Activated CD8-positive, alpha-beta T cell treated with anti-CD3 and anti-CD28 coated beads, Interleukin-2, amount 10 ng/mL, durations not matched to agents 7 days and 5 days (primary cell): ENCODE data around the gene ACVR1. TPM values are rescaled to one million over a fixed set of nuclear protein-coding genes. Genes with fewer than 3 reads are reported as not detected.

Experiments
- ATAC-seq: fragments of 150-1000 bp; cut with Tn5 transposase; one replicate; pipeline ENCODE4 v1.10.0; 2021; ENCODE audit warnings: moderate library complexity
- CTCF ChIA-PET: fragments of 350-600 bp; sonication (Branson Sonifier 250); formaldehyde crosslinking; loops from one replicate; lab custom pipeline; 2021; ENCODE audit warnings: antibody characterized with exemption; lab: Charles Lee
- POLR2A ChIA-PET: fragments of 350-600 bp; sonication (Branson Sonifier 250); formaldehyde crosslinking; loops from one replicate; lab custom pipeline; 2021; ENCODE audit warnings: antibody characterized with exemption; lab: Charles Lee
- DNase-seq: peaks from one replicate; pipeline ENCODE4 v3.0.0-alpha.2; 2020
- H3K27ac Mint-ChIP-seq: one replicate; pipeline ENCODE4 v1.8.0; 2021; ENCODE audit warnings: mild to moderate bottlenecking, mixed read lengths
- H3K27me3 Mint-ChIP-seq: one replicate; pipeline ENCODE4 v1.8.0; 2021; ENCODE audit warnings: low read depth, mixed read lengths
- H3K36me3 Mint-ChIP-seq: one replicate; pipeline ENCODE4 v1.8.0; 2021; ENCODE audit warnings: low read depth, mixed read lengths
- H3K4me1 Mint-ChIP-seq: one replicate; pipeline ENCODE4 v1.8.0; 2021; ENCODE audit warnings: low read depth, mixed read lengths
- H3K4me3 Mint-ChIP-seq: one replicate; pipeline ENCODE4 v1.8.0; 2021; ENCODE audit warnings: mild to moderate bottlenecking, mixed read lengths
- H3K9me3 Mint-ChIP-seq: one replicate; pipeline ENCODE4 v1.8.0; 2022; ENCODE audit warnings: mixed read lengths; ENCODE audit not compliant: insufficient read depth
- total RNA-seq, 2 experiments: library from RNA; stranded (reverse); gene quantifications; one replicate each; pipeline ENCODE4 v1.2.3, GENCODE V29; 2021

ACVR1 gene
- total RNA-seq, 2 experiments from 2014 or later = 10.7 to 13.6 TPM

- ChIA-PET POLR2A (no interaction called here), CTCF (interaction anchor here (0.9 to 1.2 kb wide), 2 partner anchors 58 to 294 kb away, joined by 3 read pairs; no protein-coding TSS in a partner anchor)
- H3K27ac Mint-ChIP-seq = no peak overlapping the region
- no peaks in the 10 kb centered on the region for H3K9me3 Mint-ChIP-seq
- no peak overlapping the region for H3K4me3 Mint-ChIP-seq
- ATAC-seq = no peak
- DNase-seq = no peak
- H3K4me1 Mint-ChIP-seq = peaks cover 33% of the 10 kb centered on the region
- H3K36me3 Mint-ChIP-seq = no peaks in the 10 kb centered on the region
- no peaks in the 10 kb centered on the region for H3K27me3 Mint-ChIP-seq
Observed at GRCh38 chr2:157786663-157787363, 89.3 kb downstream of the ACVR1 start.

- no peak for DNase-seq
- H3K36me3 Mint-ChIP-seq = no peaks in the 10 kb centered on the region
- no peak overlapping the region for H3K27ac Mint-ChIP-seq
- POLR2A ChIA-PET = no interaction called here
- H3K9me3 Mint-ChIP-seq = no peaks in the 10 kb centered on the region
- peaks cover 36% of the 10 kb centered on the region for H3K4me1 Mint-ChIP-seq
- H3K4me3 Mint-ChIP-seq = no peak overlapping the region
- CTCF ChIA-PET = interaction anchor here (0.9 kb wide), 1 partner anchor 58 kb away, joined by 3 read pairs; no protein-coding TSS in a partner anchor
- H3K27me3 Mint-ChIP-seq = no peaks in the 10 kb centered on the region
- no peak for ATAC-seq
Observed at GRCh38 chr2:157785866-157786662, 90.1 kb downstream of the ACVR1 start.

- H3K4me3 Mint-ChIP-seq = no peak overlapping the region
- ChIA-PET POLR2A (no interaction called here), CTCF (interaction anchor here (1.7 kb wide), 1 partner anchor 223 kb away, joined by 7 read pairs; no protein-coding TSS in a partner anchor)
Observed at GRCh38 chr2:157785200-157785599, 90.9 kb downstream of the ACVR1 start.

GRCh38 chr2:157784823-157785175, 91.3 kb downstream of the ACVR1 start:
- H3K4me1 Mint-ChIP-seq = peaks cover 32% of the 10 kb centered on the region
- H3K27ac Mint-ChIP-seq = no peak overlapping the region
- no peaks in the 10 kb centered on the region for H3K36me3 Mint-ChIP-seq
- no peaks in the 10 kb centered on the region for H3K9me3 Mint-ChIP-seq
- ATAC-seq (no peak), DNase-seq (no peak)
- H3K27me3 Mint-ChIP-seq = no peaks in the 10 kb centered on the region
- no peak overlapping the region for H3K4me3 Mint-ChIP-seq
- CTCF ChIA-PET = interaction anchor here (1.7 kb wide), 1 partner anchor 223 kb away, joined by 7 read pairs; no protein-coding TSS in a partner anchor
- POLR2A ChIA-PET = no interaction called here

More at GRCh38 chr2:157785200-157785599, 90.9 kb downstream of the ACVR1 start:
- DNase-seq = no peak
- Mint-ChIP-seq H3K9me3 (no peaks in the 10 kb centered on the region), H3K27ac (no peak overlapping the region), H3K36me3 (no peaks in the 10 kb centered on the region), H3K27me3 (no peaks in the 10 kb centered on the region), H3K4me1 (peaks cover 36% of the 10 kb centered on the region)
- ATAC-seq = no peak

- H3K36me3 Mint-ChIP-seq = no peaks in the 10 kb centered on the region
- ATAC-seq = peak; percentile 23
- no peak overlapping the region for H3K4me3 Mint-ChIP-seq
- CTCF ChIA-PET = interaction anchor here (1.7 kb wide), 1 partner anchor 224 kb away, joined by 7 read pairs; no protein-coding TSS in a partner anchor
- H3K27ac Mint-ChIP-seq = no peak overlapping the region
- H3K4me1 Mint-ChIP-seq = peaks cover 27% of the 10 kb centered on the region
- H3K27me3 Mint-ChIP-seq = no peaks in the 10 kb centered on the region
- POLR2A ChIA-PET = no interaction called here
- no peaks in the 10 kb centered on the region for H3K9me3 Mint-ChIP-seq
- DNase-seq = no peak
Observed at GRCh38 chr2:157784169-157784822, 91.8 kb downstream of the ACVR1 start.

- Mint-ChIP-seq H3K36me3 (no peaks in the 10 kb centered on the region), H3K4me3 (no peak overlapping the region), H3K9me3 (no peaks in the 10 kb centered on the region), H3K27me3 (no peaks in the 10 kb centered on the region), H3K27ac (no peak overlapping the region), H3K4me1 (peaks cover 21% of the 10 kb centered on the region)
- no peak for DNase-seq
- CTCF ChIA-PET = interaction anchor here (1.7 kb wide), 1 partner anchor 225 kb away, joined by 7 read pairs; no protein-coding TSS in a partner anchor
- no peak for ATAC-seq
- POLR2A ChIA-PET = no interaction called here
Observed at GRCh38 chr2:157783245-157783644, 92.9 kb downstream of the ACVR1 start.

GRCh38 chr2:157782057-157782845, 93.9 kb downstream of the ACVR1 start:
- H3K4me1 Mint-ChIP-seq = peaks cover 21% of the 10 kb centered on the region
- ChIA-PET CTCF (interaction anchor here (1.4 to 1.7 kb wide), 2 partner anchors 94 to 242 kb away, joined by 4 to 6 read pairs; partner anchors contain the start of gene ACVR1), POLR2A (no interaction called here)
- H3K27me3 Mint-ChIP-seq = no peaks in the 10 kb centered on the region
- H3K27ac Mint-ChIP-seq = no peak overlapping the region
- no peak for DNase-seq
- H3K36me3 Mint-ChIP-seq = no peaks in the 10 kb centered on the region
- no peaks in the 10 kb centered on the region for H3K9me3 Mint-ChIP-seq
- H3K4me3 Mint-ChIP-seq = no peak overlapping the region
- no peak for ATAC-seq

GRCh38 chr2:157780211-157780610, 95.9 kb downstream of the ACVR1 start:
- DNase-seq (no peak), ATAC-seq (no peak)
- Mint-ChIP-seq H3K4me1 (peaks cover 21% of the 10 kb centered on the region), H3K36me3 (peaks cover 2% of the 10 kb centered on the region), H3K27ac (no peak overlapping the region), H3K4me3 (no peak overlapping the region), H3K27me3 (no peaks in the 10 kb centered on the region), H3K9me3 (no peaks in the 10 kb centered on the region)
- ChIA-PET POLR2A (no interaction called here), CTCF (interaction anchor here (1.1 to 2.2 kb wide), 7 partner anchors 9 to 478 kb away, joined by 3 to 7 read pairs (median 5); no protein-coding TSS in a partner anchor)

GRCh38 chr2:157779794-157780193, 96.3 kb downstream of the ACVR1 start:
- ATAC-seq (no peak), DNase-seq (no peak)
- Mint-ChIP-seq H3K9me3 (no peaks in the 10 kb centered on the region), H3K4me1 (peaks cover 21% of the 10 kb centered on the region), H3K27ac (no peak overlapping the region), H3K4me3 (no peak overlapping the region), H3K27me3 (no peaks in the 10 kb centered on the region), H3K36me3 (peaks cover 2% of the 10 kb centered on the region)
- ChIA-PET POLR2A (no interaction called here), CTCF (interaction anchor here (1.1 to 2.2 kb wide), 6 partner anchors 10 to 477 kb away, joined by 3 to 7 read pairs (median 4); no protein-coding TSS in a partner anchor)

- DNase-seq (peak; percentile 68), ATAC-seq (peak; percentile 51)
- ChIA-PET CTCF (interaction anchor here (0.6 to 3.3 kb wide), 6 partner anchors 13 to 285 kb away, joined by 3 to 14 read pairs (median 6); no protein-coding TSS in a partner anchor), POLR2A (no interaction called here)
- no peaks in the 10 kb centered on the region for H3K9me3 Mint-ChIP-seq
- H3K4me3 Mint-ChIP-seq = no peak overlapping the region
- peaks cover 9% of the 10 kb centered on the region for H3K4me1 Mint-ChIP-seq
- no peaks in the 10 kb centered on the region for H3K27me3 Mint-ChIP-seq
- H3K27ac Mint-ChIP-seq = no peak overlapping the region
- peaks cover 2% of the 10 kb centered on the region for H3K36me3 Mint-ChIP-seq
Observed at GRCh38 chr2:157777427-157777826, 98.7 kb downstream of the ACVR1 start.

GRCh38 chr2:157771234-157771633, 104.9 kb downstream of the ACVR1 start:
- no peaks in the 10 kb centered on the region for H3K9me3 Mint-ChIP-seq
- ATAC-seq = no peak

More at GRCh38 chr2:157771234-157771633, 104.9 kb downstream of the ACVR1 start:
- no peaks in the 10 kb centered on the region for H3K4me1 Mint-ChIP-seq
- H3K36me3 Mint-ChIP-seq = peaks cover 15% of the 10 kb centered on the region
- H3K4me3 Mint-ChIP-seq = no peak overlapping the region
- H3K27me3 Mint-ChIP-seq = no peaks in the 10 kb centered on the region
- H3K27ac Mint-ChIP-seq = no peak overlapping the region
- ChIA-PET POLR2A (no interaction called here), CTCF (interaction anchor here (1.3 kb wide), 1 partner anchor 469 kb away, joined by 5 read pairs; no protein-coding TSS in a partner anchor)
- DNase-seq = no peak
